ENCODE measurements around the gene GLYR1.

GLYR1 gene

GRCh38 chr16:4754865-4755264 lies 92.2 kb downstream of the GLYR1 start:
- no peak for DNase-seq

- no peak for DNase-seq
Observed at GRCh38 chr16:4753227-4753626, 93.9 kb downstream of the GLYR1 start.
